GM12865 (cell line): ENCODE results near the gene KAT7.

Source experiments
- DNase-seq: peaks from one replicate; pipeline ENCODE4 v3.0.0; 2010; ENCODE audit warnings: low read depth
- H3K4me3 ChIP-seq: 2 replicates; pipeline ENCODE4 v1.5.1; 2011; ENCODE audit warnings: mild to moderate bottlenecking, low read depth, low read length, control low read depth
- TF ChIP-seq, protein P1 (sequence below): IDR thresholded peaks from 2 replicates; pipeline ENCODE4 v1.5.1; 2011; ENCODE audit warnings: low read length, control low read depth, low read depth, inconsistent platforms; ENCODE audit not compliant: insufficient read depth; ENCODE audit errors: missing control alignments

KAT7 gene

DNA sequence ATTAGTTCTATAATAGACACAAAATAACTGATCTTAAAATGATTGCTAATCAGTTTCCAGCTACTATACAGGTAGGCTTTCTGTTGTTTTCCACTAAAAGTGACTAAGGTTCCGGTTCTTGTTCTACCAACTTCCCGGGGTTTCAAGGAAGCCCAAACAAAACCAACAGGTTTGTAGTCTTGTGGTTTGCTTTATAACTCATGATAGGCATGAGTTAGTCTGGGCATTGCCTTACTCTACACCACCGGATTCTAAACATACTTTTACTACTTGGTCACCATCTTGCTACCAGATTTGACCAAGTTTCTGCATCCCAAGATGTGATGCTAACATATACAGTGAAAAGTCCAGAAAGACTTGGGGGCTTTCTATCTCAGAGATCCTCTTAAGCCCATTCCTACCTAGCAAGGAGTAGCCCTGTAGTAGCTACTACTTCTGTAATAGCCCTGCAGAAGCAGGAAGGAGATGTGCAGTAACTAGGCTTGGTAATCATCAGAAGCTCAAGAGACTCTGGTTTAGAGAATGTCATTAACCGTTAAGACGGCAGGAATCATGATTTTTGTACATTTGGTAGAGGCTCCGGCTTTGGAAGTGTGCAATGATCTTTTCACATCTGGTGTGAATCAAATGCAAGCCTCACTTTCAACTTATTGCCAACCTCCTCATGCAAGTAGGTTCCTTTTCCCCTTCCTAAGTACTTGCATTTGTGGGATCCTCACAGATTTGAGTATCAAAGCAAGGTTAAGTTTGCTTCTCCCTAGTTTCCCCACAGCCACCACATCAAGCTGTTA, 26.1 kb upstream of the KAT7 start:
- TF ChIP-seq, protein P1, sequence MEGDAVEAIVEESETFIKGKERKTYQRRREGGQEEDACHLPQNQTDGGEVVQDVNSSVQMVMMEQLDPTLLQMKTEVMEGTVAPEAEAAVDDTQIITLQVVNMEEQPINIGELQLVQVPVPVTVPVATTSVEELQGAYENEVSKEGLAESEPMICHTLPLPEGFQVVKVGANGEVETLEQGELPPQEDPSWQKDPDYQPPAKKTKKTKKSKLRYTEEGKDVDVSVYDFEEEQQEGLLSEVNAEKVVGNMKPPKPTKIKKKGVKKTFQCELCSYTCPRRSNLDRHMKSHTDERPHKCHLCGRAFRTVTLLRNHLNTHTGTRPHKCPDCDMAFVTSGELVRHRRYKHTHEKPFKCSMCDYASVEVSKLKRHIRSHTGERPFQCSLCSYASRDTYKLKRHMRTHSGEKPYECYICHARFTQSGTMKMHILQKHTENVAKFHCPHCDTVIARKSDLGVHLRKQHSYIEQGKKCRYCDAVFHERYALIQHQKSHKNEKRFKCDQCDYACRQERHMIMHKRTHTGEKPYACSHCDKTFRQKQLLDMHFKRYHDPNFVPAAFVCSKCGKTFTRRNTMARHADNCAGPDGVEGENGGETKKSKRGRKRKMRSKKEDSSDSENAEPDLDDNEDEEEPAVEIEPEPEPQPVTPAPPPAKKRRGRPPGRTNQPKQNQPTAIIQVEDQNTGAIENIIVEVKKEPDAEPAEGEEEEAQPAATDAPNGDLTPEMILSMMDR: no peak
- peak overlapping the region; percentile 85 for H3K4me3 ChIP-seq
- no peak for DNase-seq

DNA sequence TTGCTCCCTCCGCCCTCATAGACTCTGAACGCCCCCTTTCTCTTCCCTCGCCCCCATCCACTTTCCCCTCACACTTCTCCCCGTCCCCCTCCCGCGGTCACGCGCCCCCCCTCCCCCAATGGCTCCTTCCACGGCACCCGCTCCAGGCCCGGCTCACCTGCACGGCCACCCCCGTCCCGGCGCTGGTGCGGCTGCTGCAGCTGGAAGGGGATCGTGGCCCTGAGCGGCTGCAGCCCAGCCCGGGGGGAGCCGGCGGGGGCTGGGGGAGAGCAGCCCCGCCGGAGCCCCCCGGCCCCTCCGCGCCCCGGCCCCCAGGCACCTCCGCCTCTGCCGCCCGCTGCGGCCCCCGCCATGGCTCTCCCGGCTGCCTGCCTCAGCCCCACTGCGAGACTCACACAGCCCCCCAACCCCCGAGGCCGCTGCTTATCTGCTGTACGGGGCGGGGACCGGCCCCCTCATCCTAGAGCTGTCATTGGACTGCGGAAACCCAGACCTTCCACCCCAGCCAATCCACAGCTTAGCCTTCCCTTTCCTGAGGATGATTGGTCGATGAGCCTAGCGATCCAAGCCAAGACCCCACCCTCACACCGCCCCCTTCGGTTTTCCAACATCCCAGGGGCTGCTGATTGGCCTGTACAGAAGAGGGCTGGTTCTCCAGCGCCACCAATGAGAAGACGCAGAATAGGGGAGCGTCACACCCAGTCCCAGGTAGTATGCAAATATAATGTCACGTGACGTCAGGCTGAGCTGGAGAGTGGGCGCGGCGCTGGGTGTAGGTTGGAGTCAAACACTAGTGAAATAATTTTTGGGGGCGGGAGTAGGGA, 24.5 kb upstream of the KAT7 start, which contains the start of gene FAM117A:
TSS of gene FAM117A (minus strand) at position 397 of the 824 bp plus-strand sequence. CDS start at position 353, 44 bp downstream.
- DNase-seq: peak; percentile 99
- TF ChIP-seq, protein P1: no peak

DNA sequence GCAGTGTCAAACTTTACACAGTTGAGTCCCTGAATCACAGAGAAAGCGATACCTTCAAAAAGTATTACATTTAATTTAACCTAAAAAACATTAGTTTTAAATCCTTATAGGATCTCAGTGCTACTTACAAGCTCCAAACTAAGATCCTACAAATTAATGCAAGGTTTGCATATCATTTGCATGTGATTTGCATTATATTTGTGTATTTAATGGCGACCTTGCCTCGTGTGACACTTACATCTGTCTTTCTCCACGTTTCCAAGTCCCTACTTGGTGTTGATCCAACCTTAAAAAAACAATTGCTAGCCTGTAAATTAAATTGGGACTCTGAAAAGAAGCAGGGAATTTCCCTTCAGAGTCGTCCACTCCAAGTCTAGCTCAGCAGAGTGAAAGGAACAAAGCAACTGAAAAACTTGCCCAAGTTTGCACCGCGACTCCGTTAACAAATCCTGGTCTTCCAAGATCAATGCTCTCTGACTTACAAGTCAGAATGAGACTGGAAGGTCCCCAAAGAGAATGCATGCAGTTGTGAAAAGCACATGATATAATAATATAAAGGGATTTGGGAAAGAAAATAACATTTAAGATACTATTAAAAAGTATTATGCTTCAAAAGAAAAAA, 23.8 kb upstream of the KAT7 start:
- TF ChIP-seq, protein P1: no peak
- DNase-seq: no peak
- peak overlapping the region; percentile 85 for H3K4me3 ChIP-seq

More for the DNA sequence above, 24.5 kb upstream of the KAT7 start, which contains the start of gene FAM117A:
- peak within 1 kb of the TSS; percentile 85 for H3K4me3 ChIP-seq

DNA sequence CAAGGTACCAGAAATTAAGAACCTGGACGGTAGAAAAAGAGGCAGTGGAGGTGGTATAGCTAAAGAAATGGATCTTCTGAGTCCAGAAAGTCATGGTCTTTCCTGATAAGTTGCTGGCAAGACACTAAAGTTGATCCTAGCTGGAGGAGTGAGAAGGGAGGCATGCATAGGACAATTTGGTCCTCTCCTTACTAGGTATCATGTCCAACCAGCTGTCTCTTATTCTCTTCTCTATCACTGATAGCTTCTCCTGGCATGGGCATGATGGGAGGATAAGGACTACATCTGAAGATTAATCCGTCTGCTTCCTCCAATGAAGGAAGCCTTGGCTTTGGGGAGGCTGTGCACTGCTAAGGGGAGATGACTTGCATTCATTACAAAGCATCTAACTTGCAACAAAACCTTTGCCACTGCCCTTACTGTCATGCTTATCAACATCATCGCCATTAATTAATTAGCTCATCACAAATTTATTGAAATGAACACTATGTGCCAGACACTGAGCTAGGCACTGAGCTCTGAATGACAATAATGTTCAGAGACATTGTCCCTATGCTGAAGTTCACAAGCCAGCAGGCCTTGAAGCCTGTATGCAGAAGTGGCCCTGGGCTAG, 21.5 kb upstream of the KAT7 start:
- DNase-seq: no peak
- no peak overlapping the region for H3K4me3 ChIP-seq
- TF ChIP-seq, protein P1: no peak

DNA sequence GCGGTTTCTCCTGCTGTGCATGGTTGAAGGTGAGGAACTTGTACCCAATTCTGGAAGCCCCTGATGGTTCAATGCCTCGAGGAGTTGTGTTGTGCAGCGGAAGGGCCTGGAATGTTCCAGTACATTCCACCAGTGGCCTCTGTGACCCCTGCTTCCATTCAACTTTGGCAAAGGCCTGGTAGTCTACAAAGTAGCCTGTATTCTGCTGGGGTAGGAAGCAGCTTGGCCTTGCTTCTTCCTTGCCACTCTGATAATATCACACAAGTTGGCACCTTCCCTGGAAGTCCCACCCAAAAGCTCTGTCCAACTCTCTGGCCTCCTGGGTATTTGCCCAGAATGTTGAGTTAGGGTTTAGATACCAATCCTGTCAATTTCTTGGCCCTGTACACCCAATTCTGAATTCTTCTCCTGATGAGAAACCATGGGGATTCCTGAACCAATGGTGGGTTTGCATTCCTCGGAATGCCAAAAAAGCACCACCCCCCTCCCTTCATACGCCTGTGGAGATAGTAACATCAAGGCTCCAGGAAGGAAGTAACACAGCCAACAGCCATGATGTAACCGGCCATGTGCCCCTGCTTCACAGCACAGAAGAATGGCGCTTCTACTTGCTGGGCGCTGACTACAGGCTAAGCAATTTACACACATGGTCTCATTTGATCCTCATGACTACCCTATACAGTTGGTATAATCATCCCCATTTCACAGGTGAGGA, 12.8 kb upstream of the KAT7 start:
- TF ChIP-seq, protein P1: no peak
- no peak overlapping the region for H3K4me3 ChIP-seq
- no peak for DNase-seq
